OCI-LY1 (cell line): Measurements from ENCODE around the gene CYB5RL.

Experiments
- EZH2 ChIP-seq: fragments of 200-600 bp; sonication (generic), shearing (Covaris generic); IDR thresholded peaks from 2 replicates; pipeline ENCODE4 v1.8.0; 2017; ENCODE audit warnings: borderline replicate concordance, mixed run types, mild to moderate bottlenecking, antibody characterized with exemption, low read length, moderate library complexity, mixed read lengths
- TF ChIP-seq, protein P1 (sequence below): fragments of 200-600 bp; sonication (generic), shearing (Covaris generic); IDR thresholded peaks from 2 replicates; pipeline ENCODE4 v1.5.1; 2017; ENCODE audit warnings: mild to moderate bottlenecking, antibody characterized with exemption, low read length, moderate library complexity, mixed read lengths

- TF ChIP-seq, protein P1, sequence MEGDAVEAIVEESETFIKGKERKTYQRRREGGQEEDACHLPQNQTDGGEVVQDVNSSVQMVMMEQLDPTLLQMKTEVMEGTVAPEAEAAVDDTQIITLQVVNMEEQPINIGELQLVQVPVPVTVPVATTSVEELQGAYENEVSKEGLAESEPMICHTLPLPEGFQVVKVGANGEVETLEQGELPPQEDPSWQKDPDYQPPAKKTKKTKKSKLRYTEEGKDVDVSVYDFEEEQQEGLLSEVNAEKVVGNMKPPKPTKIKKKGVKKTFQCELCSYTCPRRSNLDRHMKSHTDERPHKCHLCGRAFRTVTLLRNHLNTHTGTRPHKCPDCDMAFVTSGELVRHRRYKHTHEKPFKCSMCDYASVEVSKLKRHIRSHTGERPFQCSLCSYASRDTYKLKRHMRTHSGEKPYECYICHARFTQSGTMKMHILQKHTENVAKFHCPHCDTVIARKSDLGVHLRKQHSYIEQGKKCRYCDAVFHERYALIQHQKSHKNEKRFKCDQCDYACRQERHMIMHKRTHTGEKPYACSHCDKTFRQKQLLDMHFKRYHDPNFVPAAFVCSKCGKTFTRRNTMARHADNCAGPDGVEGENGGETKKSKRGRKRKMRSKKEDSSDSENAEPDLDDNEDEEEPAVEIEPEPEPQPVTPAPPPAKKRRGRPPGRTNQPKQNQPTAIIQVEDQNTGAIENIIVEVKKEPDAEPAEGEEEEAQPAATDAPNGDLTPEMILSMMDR, result no peak
- no peak for TF ChIP-seq EZH2
Observed at GRCh38 chr1:54176621-54177327, 23.1 kb downstream of the CYB5RL start.
